K562 (cell line): ENCODE measurements around the gene TMEM106B. TPM values are rescaled to one million over a fixed set of nuclear protein-coding genes. Genes with fewer than 3 reads are reported as not detected.

Experiments used
- ATAC-seq: fragments of 200-7000 bp; cut with Tn5 transposase; 3 replicates; pipeline ENCODE4 v1.9.1; 2020; ENCODE audit warnings: moderate library complexity
- BruUV-seq: library from RNA; stranded (reverse); fragments of 400-500 nt; replicated peaks from 2 replicates; lab custom pipeline; 2021; lab: Mats Ljungman, UMichigan
- CTCF ChIA-PET: fragments of 300-600 bp; formaldehyde crosslinking; extraction: SDS; loops from one replicate; lab custom pipeline; 2021; ENCODE audit warnings: low intra/inter-chr PET ratio; lab: Yijun Ruan, JAX
- POLR2A ChIA-PET: fragments of 300-600, 350-650 bp; sonication (Branson Sonifier 250); formaldehyde crosslinking; extraction: SDS; loops from one replicate; lab custom pipeline; 2021; ENCODE audit warnings: antibody characterized with exemption, inconsistent platforms; lab: Yijun Ruan, JAX
- DNase-seq, 4 experiments: peaks; one replicate each; pipeline versions ENCODE4 v3.0.0 to v3.0.0-alpha.2; 2011 to 2018; ENCODE audit warnings: low spot score in 3 of 4, mixed read lengths in 3 of 4; ENCODE audit errors: extremely low read depth in 1 of 4
- FAIRE-seq: peaks from 2 replicates; lab custom pipeline; 2011; peaks lifted over from hg19 to GRCh38; lab: Jason Lieb, UNC
- H2AFZ ChIP-seq: 2 replicates; pipeline ENCODE4 v1.6.0; 2011; ENCODE audit warnings: low read depth, low read length, control low read depth, inconsistent platforms
- H3K27ac ChIP-seq: fragments of 200-600 bp; 3 replicates; pipeline ENCODE4 v1.8.0; 2011; ENCODE audit warnings: low read depth, mild to moderate bottlenecking, control low read depth, inconsistent platforms, low read length, moderate library complexity, mixed read lengths; ENCODE audit errors: extremely low read depth
- H3K27me3 ChIP-seq, 2 experiments: fragments of 300-600 bp in 1 of 2; 2 replicates in 1 of 2; 3 replicates in 1 of 2; pipeline versions ENCODE4 v1.6.0 to v1.8.0; 2011; ENCODE audit warnings: inconsistent platforms in 2 of 2, low read length in 2 of 2, mild to moderate bottlenecking in 1 of 2, mixed read lengths in 1 of 2, moderate library complexity in 1 of 2; ENCODE audit not compliant: control insufficient read depth in 2 of 2, insufficient read depth in 2 of 2
- H3K36me3 ChIP-seq: fragments of 300-600 bp; 3 replicates; pipeline ENCODE4 v1.8.0; 2011; ENCODE audit warnings: mild to moderate bottlenecking, low read length, inconsistent platforms; ENCODE audit not compliant: control insufficient read depth, insufficient read depth
- H3K4me1 ChIP-seq, 2 experiments: fragments of 200-600 bp in 1 of 2; replicated peaks in 1 of 2; 2 replicates in 1 of 2; 3 replicates in 1 of 2; pipeline versions ENCODE4 v1.5.1 to v1.8.0; 2011; ENCODE audit warnings: inconsistent platforms in 2 of 2, low read length in 2 of 2, mild to moderate bottlenecking in 1 of 2, mixed read lengths in 1 of 2, moderate library complexity in 1 of 2; ENCODE audit not compliant: control insufficient read depth in 2 of 2, insufficient read depth in 2 of 2
- H3K4me2 ChIP-seq: 2 replicates; pipeline ENCODE4 v1.6.1; 2011; ENCODE audit warnings: low read length, control low read depth, inconsistent platforms, mixed read lengths; ENCODE audit not compliant: insufficient read depth
- H3K4me3 ChIP-seq: fragments of 200-600 bp; sonication (generic), shearing (Covaris generic); 2 replicates; pipeline ENCODE4 v1.5.1; 2016; ENCODE audit warnings: control low read depth, inconsistent platforms
- H3K79me2 ChIP-seq: fragments of 200-600 bp; 3 replicates; pipeline ENCODE4 v1.8.0; 2011; ENCODE audit warnings: low read length, inconsistent platforms; ENCODE audit not compliant: control insufficient read depth, insufficient read depth
- H3K9ac ChIP-seq, 2 experiments: 2 replicates each; pipeline versions ENCODE4 v1.6.0 to v1.6.1; 2011; ENCODE audit warnings: low read depth in 2 of 2, low read length in 2 of 2, control low read depth in 1 of 2, inconsistent platforms in 1 of 2, mild to moderate bottlenecking in 1 of 2, mixed read lengths in 1 of 2; ENCODE audit not compliant: insufficient read depth in 1 of 2
- H3K9me1 ChIP-seq: one replicate; pipeline ENCODE4 v1.6.0; 2011; ENCODE audit warnings: inconsistent platforms, mild to moderate bottlenecking, low read length, moderate library complexity; ENCODE audit not compliant: control insufficient read depth, insufficient read depth
- H3K9me3 ChIP-seq: replicated peaks from 2 replicates; pipeline ENCODE4 v1.5.1; 2011; ENCODE audit warnings: low read depth, low read length, inconsistent platforms; ENCODE audit not compliant: control insufficient read depth, insufficient read depth
- H4K20me1 ChIP-seq: replicated peaks from 2 replicates; pipeline ENCODE4 v1.6.1; 2011; ENCODE audit warnings: low read length, inconsistent platforms, mixed read lengths; ENCODE audit not compliant: control insufficient read depth, insufficient read depth
- CBFA2T2 ChIP-seq: fragments of 450-650 bp; conservative IDR thresholded peaks from 2 replicates; pipeline ENCODE4 v1.6.1; 2017; ENCODE audit warnings: mild to moderate bottlenecking
- CEBPB ChIP-seq: fragments of 450-650 bp; IDR thresholded peaks from 2 replicates; pipeline ENCODE4 v1.6.1; 2016; ENCODE audit warnings: missing genetic modification characterization, missing compliant biosample characterization
- CEBPG ChIP-seq, 3 experiments: fragments of 200-800 bp in 1 of 3; sonication (Bioruptor generic) in 1 of 3; sonication (generic) in 1 of 3; formaldehyde crosslinking in 1 of 3; IDR thresholded peaks in 2 of 3; conservative IDR thresholded peaks in 1 of 3; 2 replicates each; pipeline versions ENCODE4 v1.6.1 to v1.8.0; 2016 to 2022; ENCODE audit warnings: missing compliant biosample characterization in 2 of 3, missing genetic modification characterization in 2 of 3, mild to moderate bottlenecking in 1 of 3, missing genetic modification reagents in 1 of 3
- GABPA ChIP-seq: fragments of 200-800 bp; sonication (Bioruptor generic); conservative IDR thresholded peaks from 2 replicates; pipeline ENCODE4 v1.6.1; 2016; ENCODE audit warnings: low read depth, missing genetic modification characterization, missing compliant biosample characterization
- RBM22 ChIP-seq: fragments of 200-400 bp; formaldehyde crosslinking; IDR thresholded peaks from 2 replicates; pipeline ENCODE4 v1.6.1; 2018; ENCODE audit warnings: low read length, low read depth; ENCODE audit not compliant: poor library complexity, severe bottlenecking
- ZNF165 ChIP-seq: fragments of 250-450 bp; sonication (Bioruptor Pico); IDR thresholded peaks from 2 replicates; pipeline ENCODE4 v1.4.0; 2020; ENCODE audit warnings: borderline replicate concordance
- ZNF583 ChIP-seq: fragments of 250-450 bp; sonication (Bioruptor Pico); IDR thresholded peaks from 2 replicates; pipeline ENCODE4 v1.4.0; 2020
- WGBS: fragments of 100-300 bp; shearing (Covaris generic); methylation state at CpG from one replicate; pipeline ENCODE4 v1.1.6; 2016; ENCODE audit warnings: low coverage, mixed read lengths; ENCODE audit not compliant: insufficient coverage; ENCODE audit errors: missing lambda C conversion rate; 5-methylcytosine and 5-hydroxymethylcytosine counted together
- in situ Hi-C: fragments of 300-500 bp; cut with MboI; formaldehyde crosslinking; loops from 4 replicates; pipeline ENCODE4 v1.15.0; 2018; ENCODE audit warnings: inconsistent platforms, mixed read lengths
- intact Hi-C: fragments of 100-400 bp; cut with micrococcal nuclease; formaldehyde crosslinking; loops from 2 replicates; pipeline ENCODE4 v1.14.2; 2022
- polyA plus RNA-seq, 8 experiments: library from polyadenylated mRNA; depleted of rRNA in 4 of 8; stranded (reverse) in 5 of 8; unstranded in 3 of 8; fragments of >200 nt; fragmentation: Nextera tagmentation in 2 of 8; fragmentation: Illumina TruSeq in 1 of 8; extraction: Ambion mirVana in 2 of 8; extraction: Trizol in 1 of 8; gene quantifications; 2 replicates each; pipeline versions ENCODE4 v1.2.1 to v1.2.3, GENCODE V29; 2011 to 2014; ENCODE audit warnings: inconsistent platforms in 1 of 8, missing spikeins in 1 of 8
- total RNA-seq, 7 experiments: library from RNA; depleted of rRNA in 6 of 7; stranded (reverse); fragments of >200 nt in 6 of 7; fragmentation: Illumina TruSeq in 2 of 7; extraction: Trizol in 2 of 7; gene quantifications; 2 replicates each; pipeline versions ENCODE4 v1.2.1 to v1.2.3, GENCODE V29; 2011 to 2021; ENCODE audit warnings: low replicate concordance in 1 of 7
- TF ChIP-seq, protein P1 (sequence below): fragments of 450-650 bp; IDR thresholded peaks from 2 replicates; pipeline ENCODE4 v1.7.0; 2016; ENCODE audit warnings: borderline replicate concordance
- TF ChIP-seq, protein P2 (sequence below): fragments of 150-350 bp; IDR thresholded peaks from 2 replicates; pipeline ENCODE4 v1.6.1; 2014; ENCODE audit warnings: low read depth, mild to moderate bottlenecking, low read length, borderline replicate concordance

TMEM106B gene
- total and polyA plus RNA-seq, 9 of the 15 experiments (the other 6 are each of a cell fraction or from before 2014, with no cell fraction given), result 8.6 to 30.4 (median 18.7) TPM

DNA sequence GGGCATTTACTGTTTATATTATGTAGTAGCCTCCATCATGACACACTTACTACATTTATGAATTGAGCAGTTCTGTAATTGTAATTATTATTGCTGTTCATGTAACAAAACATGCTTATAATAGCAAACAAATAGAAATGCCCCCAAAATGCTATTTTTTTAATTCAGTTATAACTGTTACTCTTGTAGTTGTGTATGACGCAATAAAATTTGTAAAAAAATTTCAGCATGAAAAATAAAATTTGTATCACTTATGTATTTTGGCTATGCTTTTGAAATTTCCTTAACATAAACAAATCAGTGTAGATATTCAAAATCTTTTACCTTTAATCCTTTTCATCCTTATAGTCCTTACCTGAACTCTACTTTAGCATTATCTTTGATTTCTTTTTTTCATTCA is 25.9 kb downstream of the TMEM106B start:
- 100% methylated on average over 1 of the region's 1 CpG for WGBS
- H3K9ac ChIP-seq, result no peak overlapping the region
- no peaks in the 10 kb centered on the region for H3K79me2 ChIP-seq
- H3K27ac ChIP-seq, result no peak overlapping the region
- ChIA-PET CTCF (no interaction called here), POLR2A (no interaction called here)
- no TSS peak for BruUV-seq
- H3K4me2 ChIP-seq, result no peak overlapping the region
- H3K9me1 ChIP-seq, result no peaks in the 10 kb centered on the region
- no peak for FAIRE-seq
- no peak overlapping the region for H3K4me3 ChIP-seq
- intact Hi-C loops, result no loop called here
- no peaks in the 10 kb centered on the region for H4K20me1 ChIP-seq
- TF ChIP-seq, protein P1, sequence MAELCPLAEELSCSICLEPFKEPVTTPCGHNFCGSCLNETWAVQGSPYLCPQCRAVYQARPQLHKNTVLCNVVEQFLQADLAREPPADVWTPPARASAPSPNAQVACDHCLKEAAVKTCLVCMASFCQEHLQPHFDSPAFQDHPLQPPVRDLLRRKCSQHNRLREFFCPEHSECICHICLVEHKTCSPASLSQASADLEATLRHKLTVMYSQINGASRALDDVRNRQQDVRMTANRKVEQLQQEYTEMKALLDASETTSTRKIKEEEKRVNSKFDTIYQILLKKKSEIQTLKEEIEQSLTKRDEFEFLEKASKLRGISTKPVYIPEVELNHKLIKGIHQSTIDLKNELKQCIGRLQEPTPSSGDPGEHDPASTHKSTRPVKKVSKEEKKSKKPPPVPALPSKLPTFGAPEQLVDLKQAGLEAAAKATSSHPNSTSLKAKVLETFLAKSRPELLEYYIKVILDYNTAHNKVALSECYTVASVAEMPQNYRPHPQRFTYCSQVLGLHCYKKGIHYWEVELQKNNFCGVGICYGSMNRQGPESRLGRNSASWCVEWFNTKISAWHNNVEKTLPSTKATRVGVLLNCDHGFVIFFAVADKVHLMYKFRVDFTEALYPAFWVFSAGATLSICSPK, result no peak
- no peak for TF ChIP-seq ZNF165
- TF ChIP-seq, protein P2, sequence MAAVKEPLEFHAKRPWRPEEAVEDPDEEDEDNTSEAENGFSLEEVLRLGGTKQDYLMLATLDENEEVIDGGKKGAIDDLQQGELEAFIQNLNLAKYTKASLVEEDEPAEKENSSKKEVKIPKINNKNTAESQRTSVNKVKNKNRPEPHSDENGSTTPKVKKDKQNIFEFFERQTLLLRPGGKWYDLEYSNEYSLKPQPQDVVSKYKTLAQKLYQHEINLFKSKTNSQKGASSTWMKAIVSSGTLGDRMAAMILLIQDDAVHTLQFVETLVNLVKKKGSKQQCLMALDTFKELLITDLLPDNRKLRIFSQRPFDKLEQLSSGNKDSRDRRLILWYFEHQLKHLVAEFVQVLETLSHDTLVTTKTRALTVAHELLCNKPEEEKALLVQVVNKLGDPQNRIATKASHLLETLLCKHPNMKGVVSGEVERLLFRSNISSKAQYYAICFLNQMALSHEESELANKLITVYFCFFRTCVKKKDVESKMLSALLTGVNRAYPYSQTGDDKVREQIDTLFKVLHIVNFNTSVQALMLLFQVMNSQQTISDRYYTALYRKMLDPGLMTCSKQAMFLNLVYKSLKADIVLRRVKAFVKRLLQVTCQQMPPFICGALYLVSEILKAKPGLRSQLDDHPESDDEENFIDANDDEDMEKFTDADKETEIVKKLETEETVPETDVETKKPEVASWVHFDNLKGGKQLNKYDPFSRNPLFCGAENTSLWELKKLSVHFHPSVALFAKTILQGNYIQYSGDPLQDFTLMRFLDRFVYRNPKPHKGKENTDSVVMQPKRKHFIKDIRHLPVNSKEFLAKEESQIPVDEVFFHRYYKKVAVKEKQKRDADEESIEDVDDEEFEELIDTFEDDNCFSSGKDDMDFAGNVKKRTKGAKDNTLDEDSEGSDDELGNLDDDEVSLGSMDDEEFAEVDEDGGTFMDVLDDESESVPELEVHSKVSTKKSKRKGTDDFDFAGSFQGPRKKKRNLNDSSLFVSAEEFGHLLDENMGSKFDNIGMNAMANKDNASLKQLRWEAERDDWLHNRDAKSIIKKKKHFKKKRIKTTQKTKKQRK, result no peak
- peak; percentile 75 for TF ChIP-seq CEBPB (tag)
- no peak for TF ChIP-seq RBM22
- no peak for TF ChIP-seq ZNF583
- TF ChIP-seq GABPA, result no peak
- no peak for TF ChIP-seq CBFA2T2
- no peak for TF ChIP-seq CEBPG (CRISPR knock-in tag; IDR thresholded peaks at IDR 0.05)
- TF ChIP-seq CEBPG (tag; conservative IDR thresholded peaks at IDR 0.05 in 1 of 2, IDR thresholded peaks at IDR 0.05 in 1 of 2), result peak; percentile 35 to 85; a peak in 2 of 4 replicates
- TF ChIP-seq, all 486 proteins: peak for 2
- peaks cover 12% of the 10 kb centered on the region; the same call in 1 of the 3 replicates for H3K36me3 ChIP-seq
- no peak overlapping the region for H2AFZ ChIP-seq
- in situ Hi-C loops, result no loop called here
- H3K9me3 ChIP-seq, result no peaks in the 10 kb centered on the region
- no peaks in the 10 kb centered on the region for H3K4me1 ChIP-seq
- no peaks in the 10 kb centered on the region for H3K27me3 ChIP-seq
- ATAC-seq (no peak), DNase-seq (no peak)
